Measurements from ENCODE around the gene ARHGAP28.

GRCh38 chr18:6851480-6851879 is 122.0 kb downstream of the ARHGAP28 start:
- no peak for TF ChIP-seq EZH2 (IDR thresholded peaks at IDR 0.05; ENCODE audit: insufficient read depth, poor library complexity, severe bottlenecking)
- no peak for TF ChIP-seq EZH2phosphoT487 (IDR thresholded peaks at IDR 0.05; ENCODE audit: insufficient read depth, low read depth)

Data from GM23248 (cell line).